Adrenal gland (tissue), 12 donors: Measurements from ENCODE around the gene KIF6. TPM values are rescaled to one million over a fixed set of nuclear protein-coding genes. Genes with fewer than 3 reads are reported as not detected.

Experiments used
- DNase-seq, 7 donors: peaks; one replicate each; pipeline ENCODE4 v3.0.0-alpha.2; 2019 to 2020
- H3K27ac ChIP-seq, 5 donors: fragments of 200-600 bp; sonication (generic) in 4 of 5; 1 replicate in 3 of 5; 2 replicates in 2 of 5; pipeline versions ENCODE4 v1.5.1 to v1.8.0; 2016 to 2020; ENCODE audit warnings: mild to moderate bottlenecking in 1 of 5
- H3K27me3 ChIP-seq: fragments of 200-600 bp; 2 replicates; pipeline ENCODE4 v1.8.0; 2021
- H3K36me3 ChIP-seq, 2 donors: fragments of 200-600 bp; replicated peaks in 1 of 2; 1 replicate in 1 of 2; 2 replicates in 1 of 2; pipeline versions ENCODE4 v1.5.1 to v1.8.0; 2018 to 2022
- H3K4me1 ChIP-seq, 2 donors: fragments of 200-600 bp; replicated peaks in 1 of 2; 1 replicate in 1 of 2; 2 replicates in 1 of 2; pipeline versions ENCODE4 v1.5.1 to v1.8.0; 2018 to 2021
- H3K4me3 ChIP-seq, 4 donors: fragments of 200-600 bp; sonication (generic) in 3 of 4; one replicate each; pipeline ENCODE4 v1.5.1; 2016 to 2018
- H3K9me3 ChIP-seq, 3 donors: fragments of 200-600 bp; sonication (generic) in 1 of 3; replicated peaks in 1 of 3; 1 replicate in 2 of 3; 2 replicates in 1 of 3; pipeline versions ENCODE4 v1.5.1 to v1.8.0; 2016 to 2021
- POLR2A ChIP-seq, 2 donors: fragments of 450-650 bp; IDR thresholded peaks; one replicate each; pipeline ENCODE4 v1.6.1; 2017; ENCODE audit warnings: antibody characterized with exemption in 2 of 2, mild to moderate bottlenecking in 2 of 2, moderate library complexity in 1 of 2
- WGBS, 4 donors: extraction: QIAGEN DNeasy Blood & Tissue Kit in 2 of 4; methylation state at CpG; one replicate each; pipeline versions ENCODE4 v1.1.5 to v1.1.7; 2013 to 2017; 5-methylcytosine and 5-hydroxymethylcytosine counted together
- intact Hi-C, 2 donors: fragments of 100-400 bp; cut with DNase I; formaldehyde crosslinking; loops; one replicate each; pipeline versions ENCODE4 v1.14.1 to v1.15.0; 2022 to 2023
- polyA plus RNA-seq, 3 donors: library from polyadenylated mRNA; stranded (reverse); fragments of 200-250 nt in 2 of 3; fragments of 350-450 nt in 1 of 3; fragmentation: Illumina TruSeq in 1 of 3; extraction: RNeasy Lipid Tissue Mini Kit (QIAGEN cat#74804) in 1 of 3; gene quantifications; one replicate each; pipeline ENCODE4 v1.2.3, GENCODE V29; 2013 to 2014
- total RNA-seq, 9 donors: library from RNA; depleted of rRNA in 4 of 9; stranded (reverse); fragments of >200 nt in 4 of 9; fragments of 120-200 nt in 1 of 9; fragmentation: NEBNext Ultra II Directional in 1 of 9; extraction: Animal tissue kit (Norgen Biotek cat#: 25700) in 1 of 9; gene quantifications; one replicate each; pipeline versions ENCODE4 v1.1.0 to v1.2.4, GENCODE V29; 2013 to 2023
- TF ChIP-seq, protein P1 (sequence below), 6 experiments: fragments of 450-650 bp in 4 of 6; fragments of 200-600 bp in 2 of 6; sonication (generic) in 1 of 6; IDR thresholded peaks; 1 replicate in 5 of 6; 2 replicates in 1 of 6; pipeline versions ENCODE4 v1.5.1 to v1.8.0; 2016 to 2021; ENCODE audit warnings: antibody characterized with exemption in 6 of 6, mild to moderate bottlenecking in 2 of 6, moderate library complexity in 1 of 6
- donor health status: healthy with polysubstance abuse.
- donor health status: Bipolar disorder and iron deficiency.
- donor health status: DM: yes; HTN: yes; CAD: no.
- donor health status: DM: no; HTN: no; CAD: no.
- donor health status: DM: no; HTN: no; CAD: no.
- donor health status: DM: yes; HTN: yes; CAD: no.

Gene KIF6
- total and polyA plus RNA-seq, 12 donors, result 0.52 to 4.2 (median 0.73) TPM

DNA sequence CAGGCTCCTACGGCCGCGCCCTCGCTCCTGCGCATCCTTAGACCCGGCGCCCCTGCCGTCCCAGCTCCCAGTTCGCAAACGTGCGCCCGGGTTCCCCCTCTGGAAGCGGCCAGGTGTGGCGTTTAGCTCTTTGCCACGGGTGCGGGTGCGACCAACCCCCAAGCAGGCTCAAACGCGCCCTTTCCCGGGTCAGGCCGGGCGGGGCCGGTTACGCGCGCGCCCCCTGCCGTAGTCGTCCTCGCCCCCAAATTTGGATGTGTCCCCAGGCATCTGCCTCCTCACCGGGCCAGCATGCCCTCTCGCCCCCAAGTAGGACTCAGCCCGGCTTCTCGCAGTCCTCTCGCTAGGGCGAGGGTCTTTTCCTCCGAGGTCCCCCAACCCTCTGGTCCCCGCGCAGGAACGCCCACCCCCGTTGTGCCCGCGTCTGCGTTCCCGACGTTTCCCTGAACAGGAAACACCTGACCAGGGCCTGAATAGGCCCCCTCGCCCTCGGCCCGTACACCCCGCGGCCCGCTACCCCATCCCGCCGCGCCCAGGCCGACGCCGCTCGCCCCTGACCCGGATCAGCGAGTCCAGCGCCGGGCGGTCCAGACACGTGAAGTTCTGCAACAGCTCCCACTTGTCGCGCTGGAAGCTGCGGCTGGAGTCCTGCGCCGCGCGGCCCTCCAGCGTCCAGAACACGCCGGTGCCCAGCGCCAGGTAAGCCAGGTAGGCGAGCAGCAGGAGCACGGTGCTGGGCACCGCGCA, 411.5 kb downstream of the KIF6 start:
- H3K27me3 ChIP-seq, result peaks cover 29% of the 10 kb centered on the region
- H3K27ac ChIP-seq, result no peak overlapping the region
- WGBS, 4 donors, result 1 to 2% (median 1%) methylated on average over 18 to 80 of the region's 80 CpGs; no CpG with 5 or more reads in 1 of the 4 donors
- DNase-seq, result no peak
- TF ChIP-seq, protein P1, sequence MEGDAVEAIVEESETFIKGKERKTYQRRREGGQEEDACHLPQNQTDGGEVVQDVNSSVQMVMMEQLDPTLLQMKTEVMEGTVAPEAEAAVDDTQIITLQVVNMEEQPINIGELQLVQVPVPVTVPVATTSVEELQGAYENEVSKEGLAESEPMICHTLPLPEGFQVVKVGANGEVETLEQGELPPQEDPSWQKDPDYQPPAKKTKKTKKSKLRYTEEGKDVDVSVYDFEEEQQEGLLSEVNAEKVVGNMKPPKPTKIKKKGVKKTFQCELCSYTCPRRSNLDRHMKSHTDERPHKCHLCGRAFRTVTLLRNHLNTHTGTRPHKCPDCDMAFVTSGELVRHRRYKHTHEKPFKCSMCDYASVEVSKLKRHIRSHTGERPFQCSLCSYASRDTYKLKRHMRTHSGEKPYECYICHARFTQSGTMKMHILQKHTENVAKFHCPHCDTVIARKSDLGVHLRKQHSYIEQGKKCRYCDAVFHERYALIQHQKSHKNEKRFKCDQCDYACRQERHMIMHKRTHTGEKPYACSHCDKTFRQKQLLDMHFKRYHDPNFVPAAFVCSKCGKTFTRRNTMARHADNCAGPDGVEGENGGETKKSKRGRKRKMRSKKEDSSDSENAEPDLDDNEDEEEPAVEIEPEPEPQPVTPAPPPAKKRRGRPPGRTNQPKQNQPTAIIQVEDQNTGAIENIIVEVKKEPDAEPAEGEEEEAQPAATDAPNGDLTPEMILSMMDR (IDR thresholded peaks at IDR 0.05), result no peak
- no peak overlapping the region for H3K4me3 ChIP-seq
- no peaks in the 10 kb centered on the region for H3K36me3 ChIP-seq
- H3K9me3 ChIP-seq, result no peaks in the 10 kb centered on the region
- intact Hi-C loops, result loop anchor here in 1 of 2 donors (10.0 kb wide), 1 partner anchor 319 kb away; no protein-coding TSS in a partner anchor
- peaks cover 0 to 7% of the 10 kb centered on the region in 2 donors for H3K4me1 ChIP-seq

DNA sequence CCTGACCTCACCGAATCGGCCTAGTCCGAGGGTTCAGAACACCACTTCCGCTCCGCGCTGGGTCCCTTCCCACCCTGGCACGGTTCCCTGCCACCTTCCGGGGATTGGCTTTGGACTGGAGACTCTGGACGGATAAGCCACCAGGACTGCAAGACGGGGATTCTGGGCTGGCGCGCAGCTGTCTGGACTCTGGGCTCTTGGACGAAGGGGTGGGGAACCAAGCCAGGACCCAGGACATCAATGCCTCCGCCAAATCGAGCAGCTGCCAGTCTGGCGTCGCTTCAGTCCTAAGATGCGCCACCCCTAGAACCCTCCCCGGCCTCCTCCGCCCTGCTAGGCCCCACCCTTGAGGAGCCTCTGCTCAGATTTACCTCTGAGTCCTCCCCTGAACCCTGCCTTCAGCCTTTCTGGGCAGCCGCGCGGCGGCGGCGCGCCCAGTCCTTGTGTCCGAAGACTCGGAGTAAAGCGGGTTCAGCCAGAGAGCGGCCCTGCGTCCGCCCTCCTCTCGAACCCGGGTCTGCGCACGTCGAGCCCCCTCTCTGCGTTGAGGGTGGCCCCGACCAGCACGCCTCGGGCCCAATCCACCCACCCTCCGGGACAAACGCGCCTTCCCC, 412.2 kb downstream of the KIF6 start:
- H3K27ac ChIP-seq, result no peak overlapping the region
- 21 to 45% (median 31%) methylated on average over 13 to 45 of the region's 45 CpGs for WGBS, 4 donors
- H3K4me1 ChIP-seq, result peaks cover 0 to 7% of the 10 kb centered on the region in 2 donors
- intact Hi-C loops, result loop anchor here in 1 of 2 donors (10.0 kb wide), 1 partner anchor 318 kb away; no protein-coding TSS in a partner anchor
- no peaks in the 10 kb centered on the region for H3K9me3 ChIP-seq
- no peak overlapping the region for H3K4me3 ChIP-seq
- no peak for DNase-seq
- TF ChIP-seq POLR2A (IDR thresholded peaks at IDR 0.05), result no peak
- TF ChIP-seq, protein P1 (IDR thresholded peaks at IDR 0.05), result no peak
- H3K36me3 ChIP-seq, result no peaks in the 10 kb centered on the region
- peaks cover 29% of the 10 kb centered on the region for H3K27me3 ChIP-seq

GRCh38 chr6:39310542-39310941, 414.7 kb downstream of the KIF6 start:
- intact Hi-C loops, result loop anchor here in 1 of 2 donors (10.0 kb wide), 1 partner anchor 316 kb away; no protein-coding TSS in a partner anchor
- H3K4me1 ChIP-seq, result peaks cover 0 to 7% of the 10 kb centered on the region in 2 donors
- DNase-seq, result no peak

GRCh38 chr6:39309942-39310531, 415.2 kb downstream of the KIF6 start:
- peak; percentile 73 to 85 (median 79) for DNase-seq
- Histone ChIP-seq H3K36me3 (no peaks in the 10 kb centered on the region), H3K4me3 (no peak overlapping the region), H3K4me1 (peaks cover 0 to 7% of the 10 kb centered on the region in 2 donors), H3K9me3 (no peaks in the 10 kb centered on the region), H3K27ac (no peak overlapping the region), H3K27me3 (peaks cover 29% of the 10 kb centered on the region)
- 36 to 44% (median 40%) methylated on average over 5 to 7 of the region's 7 CpGs for WGBS, 4 donors
- intact Hi-C loops, result loop anchor here (5.0 to 10.0 kb wide), 4 partner anchors 315 to 438 kb away; no protein-coding TSS in a partner anchor
- no peak for TF ChIP-seq POLR2A (IDR thresholded peaks at IDR 0.05)
- TF ChIP-seq, protein P1 (IDR thresholded peaks at IDR 0.05), result peak; percentile 83 to 93 (median 90)

More at GRCh38 chr6:39310542-39310941, 414.7 kb downstream of the KIF6 start:
- H3K36me3 ChIP-seq, result no peaks in the 10 kb centered on the region
- no peak overlapping the region for H3K4me3 ChIP-seq
- H3K27me3 ChIP-seq, result peaks cover 29% of the 10 kb centered on the region
- no peak overlapping the region for H3K27ac ChIP-seq
- 58 to 77% (median 67%) methylated on average over 3 to 4 of the region's 4 CpGs; no CpG with 5 or more reads in 1 of the 4 donors for whole genome bisulfite sequencing, 4 donors
- TF ChIP-seq POLR2A (IDR thresholded peaks at IDR 0.05), result no peak
- no peaks in the 10 kb centered on the region for H3K9me3 ChIP-seq
